ENCODE results near the gene VPS4B.
"Not testable (repeated sequence)": the region's sequence is repeated elsewhere in the genome, so short reads cannot be mapped to it uniquely, and the experiment has no call there.

The VPS4B gene

GRCh38 chr18:63367053-63367953, 55.0 kb downstream of the VPS4B start, which contains the start of gene KDSR:
Gene KDSR (minus strand): TSS chr18:63367206. CDS start chr18:63367118, 88 bp downstream.
- peak; percentile 78 for DNase-seq

- DNase-seq = peak; percentile 61
Measured at GRCh38 chr18:63366213-63367052, 55.8 kb downstream of the VPS4B start.

GRCh38 chr18:63365876-63366212, 56.4 kb downstream of the VPS4B start:
- DNase-seq = no peak

GRCh38 chr18:63363951-63364350, 58.3 kb downstream of the VPS4B start:
- peak; percentile 71 for DNase-seq

DNA sequence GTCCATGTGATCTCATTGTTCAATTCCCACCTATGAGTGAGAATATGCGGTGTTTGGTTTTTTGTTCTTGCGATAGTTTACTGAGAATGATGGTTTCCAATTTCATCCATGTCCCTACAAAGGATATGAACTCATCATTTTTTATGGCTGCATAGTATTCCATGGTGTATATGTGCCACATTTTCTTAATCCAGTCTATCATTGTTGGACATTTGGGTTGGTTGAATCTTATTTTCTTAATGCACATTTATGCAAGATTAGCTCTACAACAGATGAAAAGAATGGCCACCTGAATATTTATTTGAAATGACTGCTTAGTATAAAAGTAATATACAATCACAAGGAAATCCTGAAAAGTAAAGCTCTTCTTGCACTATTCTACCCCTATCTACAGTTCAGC, 58.9 kb downstream of the VPS4B start:
- DNase-seq = not testable (repeated sequence)

DNA sequence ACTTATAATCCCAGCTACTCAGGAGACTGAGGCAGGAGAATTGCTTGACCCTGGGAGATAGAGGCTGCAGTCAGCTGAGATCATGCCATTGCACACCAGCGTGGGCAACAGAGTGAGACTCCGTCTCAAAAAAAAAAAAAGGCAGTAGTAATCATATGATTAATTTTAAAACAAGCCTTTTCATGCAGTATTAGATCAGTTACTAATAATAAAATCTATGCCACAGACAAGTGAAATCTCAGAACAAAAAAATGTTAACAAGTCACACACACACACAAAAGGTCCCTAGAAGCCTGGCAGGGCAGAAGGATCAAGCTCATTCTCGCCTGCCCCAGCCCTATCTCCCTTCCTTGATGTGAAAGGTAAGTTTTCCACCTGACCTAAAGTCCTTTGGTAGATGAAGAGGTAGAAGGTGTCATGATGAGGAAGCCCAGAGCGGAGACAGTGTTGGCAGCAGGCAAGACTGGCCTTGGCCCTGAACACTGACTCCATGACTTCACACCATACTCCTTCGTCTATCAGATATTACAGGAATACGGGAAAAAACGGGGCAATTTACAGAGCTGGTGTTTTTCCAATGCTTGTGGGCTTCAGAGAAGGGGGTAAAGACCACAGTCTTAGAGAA, 65.9 kb downstream of the VPS4B start:
- no peak for DNase-seq

DNA sequence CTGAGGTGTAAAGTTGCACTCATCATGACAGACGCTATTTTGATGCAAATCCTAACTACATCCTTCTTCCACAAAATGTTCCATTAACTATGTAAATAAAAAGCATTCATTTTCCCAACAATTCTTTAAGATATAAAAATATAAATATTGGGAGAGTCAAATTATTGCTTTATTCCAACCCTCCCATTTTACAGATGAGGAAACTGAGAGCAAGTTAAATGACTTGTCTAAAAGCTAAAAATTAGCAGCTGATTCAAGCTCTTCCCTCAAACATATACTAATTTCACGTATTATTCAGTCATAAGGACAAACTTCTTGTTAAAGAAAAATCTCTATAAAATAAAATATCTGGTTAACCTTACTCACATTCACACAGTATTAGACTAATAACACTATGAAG, 72.0 kb downstream of the VPS4B start:
- DNase-seq = no peak

GRCh38 chr18:63348508-63349136, 73.7 kb downstream of the VPS4B start:
- DNase-seq = no peak

DNA sequence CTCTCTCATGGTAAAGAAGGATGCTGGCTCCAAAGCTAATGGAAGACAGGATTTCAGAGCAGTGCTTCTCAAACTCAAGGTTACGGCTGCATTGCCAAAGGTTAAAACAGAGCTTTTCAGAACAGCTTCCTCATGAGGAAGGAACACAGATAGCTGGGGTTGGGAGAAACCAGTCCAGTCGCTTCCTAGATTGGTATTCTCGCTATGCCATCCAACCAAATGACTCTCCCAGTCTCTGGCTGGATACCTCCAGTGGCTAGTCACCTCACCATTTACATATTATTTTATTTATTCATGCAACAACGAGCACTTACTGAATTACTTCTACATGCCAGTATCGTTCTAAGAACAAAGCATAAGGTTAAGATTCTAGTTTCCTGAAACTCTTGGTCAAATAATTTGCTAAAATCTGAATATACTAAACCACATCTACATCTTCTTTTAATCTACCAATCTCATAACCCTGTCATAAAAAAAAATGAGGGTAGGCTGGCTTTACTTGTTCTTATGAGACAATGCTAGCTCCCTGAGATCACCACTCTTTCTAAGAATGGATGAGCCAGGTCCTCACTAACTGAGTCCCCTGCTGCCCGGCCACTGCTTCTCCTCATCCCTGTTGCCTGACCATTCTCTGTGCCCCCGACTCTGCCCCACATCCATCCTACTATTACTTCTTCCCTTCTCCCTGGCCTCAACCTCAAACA, 75.6 kb downstream of the VPS4B start:
- no peak for DNase-seq

DNA sequence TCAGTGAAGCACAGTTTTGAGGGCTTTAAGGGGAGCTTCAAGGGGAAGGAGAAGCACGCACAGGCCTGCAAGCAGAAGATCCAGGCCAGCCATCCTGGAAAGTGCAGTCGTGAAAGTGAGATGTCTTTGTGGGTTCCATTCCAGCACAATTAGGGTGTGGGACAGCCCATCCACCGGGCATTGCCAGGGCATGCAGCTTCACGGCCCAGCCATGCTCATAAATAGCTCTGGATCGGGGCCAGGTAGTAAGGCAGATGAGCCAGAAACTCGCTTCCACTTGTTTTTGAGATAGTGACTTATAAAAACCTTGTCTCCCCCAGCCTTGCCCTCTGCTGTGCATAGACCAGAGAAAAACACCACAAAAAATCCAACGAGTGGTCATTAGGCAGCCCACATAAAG, 76.2 kb downstream of the VPS4B start:
- no peak for DNase-seq

- DNase-seq = no peak
Measured at GRCh38 chr18:63344918-63345317, 77.4 kb downstream of the VPS4B start.

GRCh38 chr18:63344263-63344662, 78.0 kb downstream of the VPS4B start:
- no peak for DNase-seq

DNA sequence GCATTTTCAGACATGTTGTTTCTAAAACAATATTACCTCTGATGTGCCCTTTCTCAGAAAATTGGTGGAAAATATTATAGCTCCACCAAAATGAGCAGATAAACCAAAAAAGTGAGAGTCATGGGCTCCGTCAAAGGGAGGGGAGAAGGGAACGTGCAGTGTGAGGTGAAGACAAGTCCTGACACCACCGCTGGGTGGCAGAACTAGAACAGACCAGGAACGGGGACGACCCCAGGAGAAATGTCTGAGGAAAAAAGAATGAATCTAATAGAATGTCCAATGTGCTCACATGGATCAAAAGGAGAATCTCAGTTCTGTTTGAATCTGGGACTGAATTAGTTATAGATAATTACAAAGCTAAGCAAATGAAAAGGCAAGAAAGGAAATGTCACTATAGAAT, 80.1 kb downstream of the VPS4B start:
- peak; percentile 12 for DNase-seq

DNA sequence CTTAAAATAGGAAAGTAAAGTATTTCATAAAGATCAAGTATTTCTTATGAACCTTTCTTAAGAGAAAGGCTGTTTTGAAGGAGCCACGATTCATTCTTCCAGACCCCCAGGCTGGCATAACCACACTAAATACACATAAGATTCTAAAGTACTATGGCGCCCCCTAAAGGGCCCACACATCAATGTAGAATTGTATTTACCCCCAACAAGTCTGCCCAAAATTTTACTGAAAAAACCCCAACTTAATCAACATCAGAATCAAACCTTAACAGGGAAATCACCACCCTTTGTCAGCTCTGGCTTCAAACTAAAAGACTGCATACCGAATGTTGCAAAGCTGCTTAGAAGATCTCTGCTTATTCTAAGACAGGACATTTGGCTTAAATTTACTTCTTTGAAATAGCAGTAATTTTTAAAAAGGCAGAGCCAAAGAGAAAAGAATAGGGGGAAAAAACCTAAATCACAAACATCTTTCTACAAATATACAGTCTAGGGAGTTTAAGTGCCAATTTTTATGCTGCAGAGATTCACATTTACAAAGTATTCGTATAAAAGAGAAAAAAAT, 82.3 kb downstream of the VPS4B start:
- DNase-seq = peak; percentile 32
